NCI-H2081 (cell line): ENCODE results near the gene ATG101.
A peak's percentile ranks its signal among the peaks of the same experiment; 100 is the strongest.

Experiments
- DNase-seq, 2 experiments: peaks; one replicate each; lab custom pipeline; 2025; lab: John Stamatoyannopoulos, UW

The ATG101 gene

GRCh38 chr12:52042706-52043385 lies 26.9 kb upstream of the ATG101 start:
- DNase-seq: peak; percentile 75 to 91

DNA sequence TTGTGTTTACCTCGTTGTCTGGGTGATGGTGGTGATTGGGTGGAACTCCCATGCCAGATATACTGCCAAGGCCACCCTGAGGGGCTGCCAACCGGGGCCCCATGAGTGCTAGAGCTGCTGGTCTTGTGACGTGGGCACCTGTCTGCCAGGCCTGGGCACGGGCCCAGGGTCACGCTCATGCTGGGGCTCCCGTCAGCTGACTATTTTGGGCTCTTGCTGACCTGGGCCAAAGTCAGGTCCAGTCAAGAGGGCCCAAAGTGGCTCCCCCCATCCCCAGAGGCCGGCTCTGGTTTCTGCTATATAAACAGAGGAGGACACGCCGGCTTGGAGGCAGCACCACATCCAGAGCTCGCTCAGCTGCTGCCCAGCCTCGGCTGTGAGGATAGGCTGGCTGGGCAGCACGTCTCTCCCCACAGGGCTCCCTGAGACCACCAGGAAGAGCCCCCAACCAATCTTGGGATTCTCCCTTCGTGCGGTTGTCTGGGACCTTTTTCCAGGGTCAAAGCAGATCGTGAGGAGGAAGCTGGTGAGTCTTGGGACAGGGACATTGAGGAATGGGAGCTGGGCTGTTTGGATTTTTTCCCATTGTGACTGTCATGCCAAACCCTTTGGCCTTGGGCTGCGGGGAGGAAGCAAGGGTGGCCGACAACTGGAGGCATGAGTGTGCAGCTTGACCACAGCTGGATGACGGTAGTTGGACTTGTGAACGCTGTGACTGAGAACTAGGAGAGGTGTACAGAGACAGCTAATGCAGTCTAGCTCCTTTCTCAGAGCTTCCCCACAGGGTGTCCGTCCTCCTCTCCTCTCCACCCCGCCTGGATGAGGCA lies 26.2 kb upstream of the ATG101 start:
- no peak for DNase-seq

GRCh38 chr12:52044292-52044983 lies 25.3 kb upstream of the ATG101 start:
- DNase-seq: no peak

GRCh38 chr12:52045794-52046199 lies 24.0 kb upstream of the ATG101 start:
- DNase-seq: no peak

GRCh38 chr12:52046859-52047258 lies 22.9 kb upstream of the ATG101 start:
- DNase-seq: no peak

GRCh38 chr12:52049286-52049685 lies 20.5 kb upstream of the ATG101 start:
- no peak for DNase-seq

DNA sequence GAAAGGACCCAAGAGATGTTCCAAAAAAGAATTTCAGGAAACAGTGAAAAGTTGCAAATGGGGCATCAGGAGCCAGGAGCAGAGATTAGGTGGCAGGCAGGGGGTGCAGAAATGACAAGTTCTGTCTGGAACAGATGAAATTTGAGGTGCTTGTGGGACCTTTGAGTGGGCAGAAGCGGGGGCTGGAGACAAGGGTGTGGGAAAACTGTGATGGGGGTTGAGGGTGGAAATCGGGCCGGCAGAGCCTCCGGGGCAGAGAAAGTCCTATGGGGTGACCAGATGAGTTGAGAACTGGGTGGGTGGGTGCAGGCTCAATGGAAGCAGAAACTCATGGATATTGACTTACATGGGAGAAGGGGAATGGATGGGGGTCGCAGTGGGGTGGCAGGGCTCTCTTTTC lies 20.1 kb upstream of the ATG101 start:
- DNase-seq: no peak

- peak in 1 of 2 experiments; percentile 28 for DNase-seq
Observed at GRCh38 chr12:52050116-52050757, 19.5 kb upstream of the ATG101 start.

DNA sequence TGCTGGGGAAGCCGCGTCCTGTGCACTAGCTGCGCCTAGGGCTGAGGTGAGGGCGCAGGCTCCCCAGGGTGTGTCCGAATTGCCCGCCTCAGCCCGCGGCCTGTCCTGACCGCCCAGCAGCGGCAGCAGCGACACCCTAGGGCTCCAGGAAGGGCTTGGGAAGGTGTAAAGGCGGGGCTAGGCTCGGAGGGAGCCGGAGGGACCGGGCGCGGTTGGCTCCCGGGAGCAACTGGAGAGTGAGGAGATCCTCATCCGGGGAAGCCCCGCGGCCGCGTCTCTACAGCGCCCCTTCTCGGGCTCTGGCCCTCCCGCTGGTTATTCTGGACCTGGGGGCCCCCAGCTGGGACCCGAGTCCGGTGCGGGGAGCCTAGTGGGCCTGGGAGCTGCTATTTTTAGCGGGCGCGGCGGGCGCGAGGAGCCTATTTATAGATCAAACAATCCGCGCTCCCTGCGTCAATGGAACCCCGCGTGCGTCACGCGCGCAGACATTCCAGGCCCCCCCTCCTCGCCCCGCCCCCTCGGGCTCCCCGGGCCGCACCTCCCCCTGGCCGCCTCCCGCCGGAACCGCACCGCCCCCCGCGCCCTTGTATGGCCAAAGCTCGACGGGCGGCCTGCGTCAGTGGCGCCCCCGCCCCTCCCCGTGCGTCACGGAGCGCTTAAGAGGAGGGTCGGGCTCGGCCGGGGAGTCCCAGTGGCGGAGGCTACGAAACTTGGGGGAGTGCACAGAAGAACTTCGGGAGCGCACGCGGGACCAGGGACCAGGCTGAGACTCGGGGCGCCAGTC lies 18.8 kb upstream of the ATG101 start, which contains the start of gene NR4A1:
NR4A1 (plus strand) TSS at position 685 of the 784 bp plus-strand sequence. CDS start 2,887 bp downstream, outside the sequence.
- DNase-seq: peak; percentile 81 to 82

GRCh38 chr12:52052468-52053186 lies 17.2 kb upstream of the ATG101 start:
- no peak for DNase-seq

DNA sequence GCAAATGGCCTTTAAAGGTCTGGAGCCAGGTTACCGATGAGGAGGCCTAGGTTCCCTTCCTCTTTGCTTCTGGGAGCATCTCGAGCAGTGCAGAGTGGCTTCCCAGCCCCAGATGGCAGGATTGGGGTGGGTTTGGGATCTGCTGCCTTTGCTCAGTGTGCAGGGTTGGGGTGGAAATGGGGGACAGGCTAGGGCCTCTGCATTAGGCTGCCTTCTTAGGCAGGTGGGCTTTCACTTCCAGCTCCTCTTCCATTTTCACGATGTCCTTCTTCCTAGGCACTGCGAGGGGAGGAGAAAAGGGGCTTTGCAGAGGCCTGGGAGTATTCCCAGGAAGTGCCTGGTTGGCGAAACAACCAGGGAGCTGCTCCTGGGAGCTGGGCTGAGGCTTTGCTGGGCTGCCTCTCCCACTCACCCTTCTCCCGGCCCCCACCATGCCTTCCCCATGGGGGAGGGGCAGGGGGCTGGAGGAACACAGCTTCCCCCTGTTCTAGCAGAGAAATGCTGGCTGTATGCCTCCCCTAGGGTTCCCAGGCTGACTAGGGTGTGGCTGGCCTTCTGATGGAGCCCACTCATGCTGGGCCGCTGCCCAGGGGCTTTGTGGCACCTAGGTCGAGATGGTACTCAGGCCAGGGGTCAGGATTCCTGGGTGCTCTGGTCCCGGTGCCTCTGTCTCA lies 16.1 kb upstream of the ATG101 start:
- no peak for DNase-seq

DNA sequence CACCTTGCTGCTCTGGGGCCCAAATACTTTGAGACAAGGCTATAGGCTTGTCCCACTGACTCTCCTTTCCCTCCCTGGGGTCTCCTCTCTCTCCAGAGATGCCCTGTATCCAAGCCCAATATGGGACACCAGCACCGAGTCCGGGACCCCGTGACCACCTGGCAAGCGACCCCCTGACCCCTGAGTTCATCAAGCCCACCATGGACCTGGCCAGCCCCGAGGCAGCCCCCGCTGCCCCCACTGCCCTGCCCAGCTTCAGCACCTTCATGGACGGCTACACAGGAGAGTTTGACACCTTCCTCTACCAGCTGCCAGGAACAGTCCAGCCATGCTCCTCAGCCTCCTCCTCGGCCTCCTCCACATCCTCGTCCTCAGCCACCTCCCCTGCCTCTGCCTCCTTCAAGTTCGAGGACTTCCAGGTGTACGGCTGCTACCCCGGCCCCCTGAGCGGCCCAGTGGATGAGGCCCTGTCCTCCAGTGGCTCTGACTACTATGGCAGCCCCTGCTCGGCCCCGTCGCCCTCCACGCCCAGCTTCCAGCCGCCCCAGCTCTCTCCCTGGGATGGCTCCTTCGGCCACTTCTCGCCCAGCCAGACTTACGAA lies 15.4 kb upstream of the ATG101 start:
- no peak for DNase-seq

GRCh38 chr12:52054833-52055730 lies 14.7 kb upstream of the ATG101 start:
- DNase-seq: no peak

DNA sequence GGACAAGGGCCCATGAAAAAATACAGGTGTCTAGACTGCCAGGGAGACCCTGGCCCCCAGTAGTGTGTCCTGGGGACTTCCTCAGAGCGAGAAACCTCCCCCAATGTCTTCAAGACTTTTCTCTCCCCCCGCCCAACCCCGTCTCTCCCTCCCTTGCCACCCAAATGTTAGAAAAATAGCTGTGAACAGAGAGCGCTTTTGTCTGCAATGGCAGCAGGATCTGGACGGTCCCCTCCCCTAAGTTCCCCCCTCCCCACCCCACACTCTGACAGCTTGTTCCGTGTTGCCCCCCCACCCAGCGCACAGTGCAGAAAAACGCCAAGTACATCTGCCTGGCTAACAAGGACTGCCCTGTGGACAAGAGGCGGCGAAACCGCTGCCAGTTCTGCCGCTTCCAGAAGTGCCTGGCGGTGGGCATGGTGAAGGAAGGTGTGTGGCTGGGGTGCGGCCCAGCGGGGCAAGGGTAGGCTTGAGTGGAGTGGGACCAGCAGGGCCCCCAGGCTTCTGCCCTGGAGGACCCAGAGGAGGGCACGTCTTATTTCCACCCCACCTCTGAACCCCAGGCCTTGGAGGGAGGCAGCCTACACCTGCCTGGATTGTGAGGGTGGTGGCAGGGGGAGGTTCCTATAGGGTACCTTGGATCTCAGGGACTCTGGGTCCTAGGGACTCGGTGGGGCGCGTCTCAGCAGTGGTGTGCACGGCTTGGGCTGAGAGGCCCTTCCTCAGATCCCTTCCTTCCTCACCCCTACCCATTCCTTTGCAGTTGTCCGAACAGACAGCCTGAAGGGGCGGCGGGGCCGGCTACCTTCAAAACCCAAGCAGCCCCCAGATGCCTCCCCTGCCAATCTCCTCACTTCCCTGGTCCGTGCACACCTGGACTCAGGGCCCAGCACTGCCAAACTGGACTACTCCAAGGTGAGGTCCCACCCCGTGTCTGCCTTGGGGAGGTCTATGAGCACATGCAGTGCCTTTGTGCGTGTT lies 13.8 kb upstream of the ATG101 start:
- DNase-seq: no peak

DNA sequence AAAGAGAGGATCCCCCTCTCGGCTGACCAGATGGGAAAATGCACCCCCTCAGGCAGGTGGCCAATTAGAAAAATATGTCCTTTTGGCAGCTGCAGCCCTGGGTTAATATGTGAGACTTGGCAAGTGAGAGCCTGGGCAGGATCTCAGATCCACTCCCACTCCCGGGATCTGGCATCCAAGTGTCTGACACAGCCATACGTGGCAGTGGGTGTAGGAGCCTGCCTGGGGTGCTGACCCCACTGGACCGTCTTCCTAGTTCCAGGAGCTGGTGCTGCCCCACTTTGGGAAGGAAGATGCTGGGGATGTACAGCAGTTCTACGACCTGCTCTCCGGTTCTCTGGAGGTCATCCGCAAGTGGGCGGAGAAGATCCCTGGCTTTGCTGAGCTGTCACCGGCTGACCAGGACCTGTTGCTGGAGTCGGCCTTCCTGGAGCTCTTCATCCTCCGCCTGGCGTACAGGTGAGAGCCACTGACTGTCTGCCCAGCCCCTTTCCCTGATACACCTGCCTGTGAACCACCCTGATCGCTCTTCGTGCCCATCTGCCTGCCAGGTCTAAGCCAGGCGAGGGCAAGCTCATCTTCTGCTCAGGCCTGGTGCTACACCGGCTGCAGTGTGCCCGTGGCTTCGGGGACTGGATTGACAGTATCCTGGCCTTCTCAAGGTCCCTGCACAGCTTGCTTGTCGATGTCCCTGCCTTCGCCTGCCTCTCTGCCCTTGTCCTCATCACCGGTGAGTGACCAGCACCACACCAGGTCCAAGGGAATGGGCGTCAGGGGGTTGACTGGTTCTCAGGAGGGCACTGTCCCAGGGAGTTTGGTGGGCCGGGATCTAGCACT lies 12.8 kb upstream of the ATG101 start:
- DNase-seq: no peak
